ENCODE results near the gene GPR137.

Gene GPR137

DNA sequence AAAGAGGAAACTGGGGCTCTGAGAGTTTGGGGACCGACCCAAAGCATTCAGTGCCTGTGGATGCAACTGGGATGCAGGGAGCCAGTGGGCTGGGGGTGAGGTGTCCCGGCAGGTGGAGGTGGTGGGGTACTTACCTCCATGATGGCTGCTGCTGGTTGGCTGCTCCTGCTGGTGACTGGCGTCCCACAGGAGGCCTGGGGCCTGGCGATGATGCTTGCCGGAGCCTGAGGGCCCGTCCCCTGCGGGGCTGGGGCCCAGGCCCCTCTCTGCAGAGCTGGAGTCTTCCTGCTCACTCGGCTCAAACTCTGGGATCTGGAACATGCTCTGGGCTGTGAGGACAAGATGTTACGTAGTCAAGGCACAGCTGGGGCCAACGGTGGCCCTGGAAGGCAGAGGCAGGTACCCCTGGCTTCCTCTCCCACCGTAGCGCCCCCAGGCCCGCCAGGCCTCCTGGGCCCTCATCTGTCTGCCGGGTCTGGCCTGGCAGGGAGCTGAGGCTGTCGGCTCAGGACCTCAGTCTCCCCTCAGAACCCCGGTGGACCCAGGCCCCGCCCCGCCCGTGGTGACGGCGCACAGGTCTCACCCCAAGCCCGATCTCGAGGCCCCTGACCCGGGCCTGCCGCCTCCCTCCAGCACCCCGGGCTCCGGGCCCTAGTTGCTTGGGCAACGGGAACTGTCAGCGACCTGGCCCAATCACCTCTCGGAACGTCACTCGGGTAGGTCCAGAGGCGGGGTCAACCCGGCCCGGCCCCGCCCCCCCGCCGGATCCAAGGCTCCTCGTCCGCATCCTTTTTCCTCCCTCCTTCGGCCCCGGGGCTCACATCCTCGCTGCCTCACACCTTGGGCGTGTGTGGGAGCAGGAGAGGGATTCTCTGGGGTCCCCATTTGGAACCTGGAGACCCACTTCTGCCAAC, 1.3 kb upstream of the GPR137 start, which contains the start of gene BAD:
TSS of gene BAD (minus strand) at position 618 of the 914 bp plus-strand sequence. CDS start at position 321, 297 bp downstream.
- DNase-seq (ENCODE audit: extremely low read depth in 1 of 2, low read depth in 1 of 2), result peak; percentile 70 to 89

DNA sequence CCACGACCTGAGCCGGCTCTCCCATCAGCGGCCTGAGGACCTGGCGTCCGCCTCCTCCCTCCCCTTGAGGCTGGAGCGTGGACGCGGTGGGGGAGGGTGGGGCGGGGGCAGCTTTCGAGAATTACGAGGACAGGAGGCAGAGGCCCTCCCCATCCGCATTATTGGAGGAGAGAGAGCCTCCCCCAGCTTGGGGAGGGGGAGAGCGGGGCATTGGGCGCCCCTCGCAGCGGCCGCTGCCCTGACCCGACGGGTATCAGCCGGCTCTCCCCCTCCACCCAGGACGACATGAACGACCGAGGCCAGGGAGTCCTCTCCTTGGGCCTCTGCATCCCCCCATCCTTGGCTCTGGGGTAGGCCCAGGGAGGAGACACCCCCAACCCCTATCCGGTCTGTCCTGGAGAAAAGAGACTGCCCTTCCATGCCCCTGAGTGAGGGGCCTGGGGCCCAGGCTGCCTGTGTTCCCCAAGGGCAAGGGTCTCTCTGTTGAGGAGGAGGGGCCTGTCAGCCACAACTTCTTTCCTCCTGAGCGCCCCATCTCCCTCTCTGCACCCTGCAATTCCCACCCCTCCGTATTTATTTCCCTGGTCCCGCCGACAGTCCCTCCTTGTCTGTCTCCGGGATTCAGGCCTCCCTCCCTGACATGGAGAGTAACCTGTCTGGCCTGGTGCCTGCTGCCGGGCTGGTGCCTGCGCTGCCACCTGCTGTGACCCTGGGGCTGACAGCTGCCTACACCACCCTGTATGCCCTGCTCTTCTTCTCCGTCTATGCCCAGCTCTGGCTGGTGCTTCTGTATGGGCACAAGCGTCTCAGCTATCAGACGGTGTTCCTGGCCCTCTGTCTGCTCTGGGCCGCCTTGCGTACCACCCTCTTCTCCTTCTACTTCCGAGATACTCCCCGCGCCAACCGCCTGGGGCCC, 495 bp downstream of the GPR137 start:
- no peak for DNase-seq (ENCODE audit: extremely low read depth in 1 of 2, low read depth in 1 of 2)

DNA sequence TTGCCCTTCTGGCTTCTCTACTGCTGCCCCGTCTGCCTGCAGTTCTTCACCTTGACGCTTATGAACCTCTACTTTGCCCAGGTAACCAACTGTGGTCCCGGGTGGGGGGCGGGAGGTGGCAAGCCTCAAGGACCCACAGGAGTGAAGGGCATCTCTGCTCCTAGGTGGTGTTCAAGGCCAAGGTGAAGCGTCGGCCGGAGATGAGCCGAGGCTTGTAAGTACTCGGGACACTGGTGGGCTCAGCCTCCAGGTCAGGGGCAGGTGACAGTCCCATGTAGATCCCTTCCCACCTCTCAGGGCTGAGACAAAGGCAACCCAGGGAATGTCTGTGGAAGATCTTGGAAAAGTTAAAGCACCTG, 1.1 kb downstream of the GPR137 start:
- DNase-seq (ENCODE audit: extremely low read depth in 1 of 2, low read depth in 1 of 2), result no peak

DNA sequence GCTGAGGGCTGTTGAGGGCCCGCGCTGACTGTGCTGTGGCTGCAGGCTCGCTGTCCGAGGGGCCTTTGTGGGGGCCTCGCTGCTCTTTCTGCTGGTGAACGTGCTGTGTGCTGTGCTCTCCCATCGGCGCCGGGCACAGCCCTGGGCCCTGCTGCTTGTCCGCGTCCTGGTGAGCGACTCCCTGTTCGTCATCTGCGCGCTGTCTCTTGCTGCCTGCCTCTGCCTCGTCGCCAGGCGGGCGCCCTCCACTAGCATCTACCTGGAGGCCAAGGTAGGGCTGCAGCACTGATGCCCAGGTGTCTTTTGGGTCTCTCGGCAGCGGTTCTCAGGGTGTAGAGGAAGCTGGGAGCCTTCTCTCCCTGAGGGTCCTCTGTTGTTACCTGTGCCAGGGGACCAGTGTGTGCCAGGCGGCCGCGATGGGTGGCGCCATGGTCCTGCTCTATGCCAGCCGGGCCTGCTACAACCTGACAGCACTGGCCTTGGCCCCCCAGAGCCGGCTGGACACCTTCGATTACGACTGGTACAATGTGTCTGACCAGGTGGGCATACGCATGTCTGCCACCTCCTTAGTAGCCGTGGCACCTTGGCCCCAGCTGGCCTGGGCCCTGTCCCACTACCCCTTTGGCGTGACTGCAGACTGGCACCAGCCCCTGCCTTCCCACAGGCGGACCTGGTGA, 2.2 kb downstream of the GPR137 start:
- no peak for DNase-seq (ENCODE audit: extremely low read depth in 1 of 2, low read depth in 1 of 2)

DNA sequence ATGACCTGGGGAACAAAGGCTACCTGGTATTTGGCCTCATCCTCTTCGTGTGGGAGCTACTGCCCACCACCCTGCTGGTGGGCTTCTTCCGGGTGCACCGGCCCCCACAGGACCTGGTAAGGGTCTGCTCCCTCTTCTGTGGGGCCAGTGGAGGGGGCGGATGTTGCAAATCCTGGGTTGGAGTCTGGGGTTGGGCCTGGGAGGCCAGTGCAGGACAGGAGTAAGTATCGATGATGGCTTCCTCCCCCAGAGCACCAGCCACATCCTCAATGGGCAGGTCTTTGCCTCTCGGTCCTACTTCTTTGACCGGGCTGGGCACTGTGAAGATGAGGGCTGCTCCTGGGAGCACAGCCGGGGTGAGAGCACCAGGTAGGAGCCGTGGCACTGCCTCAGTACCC, 2.7 kb downstream of the GPR137 start:
- no peak for DNase-seq (ENCODE audit: extremely low read depth in 1 of 2, low read depth in 1 of 2)

DNA sequence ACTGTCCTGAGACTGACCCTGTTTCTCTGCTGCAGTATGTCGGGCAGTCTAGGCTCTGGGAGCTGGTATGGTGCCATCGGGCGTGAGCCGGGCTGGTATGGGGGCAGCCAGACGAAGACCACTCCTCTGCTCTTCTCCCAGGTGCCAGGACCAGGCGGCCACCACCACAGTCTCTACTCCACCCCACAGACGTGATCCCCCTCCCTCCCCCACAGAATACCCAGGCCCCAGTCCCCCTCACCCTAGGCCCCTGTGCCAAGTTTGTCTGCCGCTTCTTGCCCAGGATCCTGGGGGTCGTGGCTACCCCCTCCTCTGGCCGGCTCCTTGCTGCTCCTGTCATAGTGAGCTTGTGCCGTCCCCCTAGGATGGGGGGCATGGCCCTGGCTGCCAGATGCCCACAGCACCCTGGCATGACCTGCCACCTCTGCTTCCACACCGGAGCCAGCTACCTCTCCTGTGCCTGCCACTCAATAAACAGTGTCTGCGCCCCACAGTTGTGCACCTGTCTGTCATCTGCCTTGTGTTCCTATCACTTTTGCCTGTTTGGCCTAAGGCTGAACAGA, 3.4 kb downstream of the GPR137 start:
- DNase-seq (ENCODE audit: extremely low read depth in 1 of 2, low read depth in 1 of 2), result no peak

DNA sequence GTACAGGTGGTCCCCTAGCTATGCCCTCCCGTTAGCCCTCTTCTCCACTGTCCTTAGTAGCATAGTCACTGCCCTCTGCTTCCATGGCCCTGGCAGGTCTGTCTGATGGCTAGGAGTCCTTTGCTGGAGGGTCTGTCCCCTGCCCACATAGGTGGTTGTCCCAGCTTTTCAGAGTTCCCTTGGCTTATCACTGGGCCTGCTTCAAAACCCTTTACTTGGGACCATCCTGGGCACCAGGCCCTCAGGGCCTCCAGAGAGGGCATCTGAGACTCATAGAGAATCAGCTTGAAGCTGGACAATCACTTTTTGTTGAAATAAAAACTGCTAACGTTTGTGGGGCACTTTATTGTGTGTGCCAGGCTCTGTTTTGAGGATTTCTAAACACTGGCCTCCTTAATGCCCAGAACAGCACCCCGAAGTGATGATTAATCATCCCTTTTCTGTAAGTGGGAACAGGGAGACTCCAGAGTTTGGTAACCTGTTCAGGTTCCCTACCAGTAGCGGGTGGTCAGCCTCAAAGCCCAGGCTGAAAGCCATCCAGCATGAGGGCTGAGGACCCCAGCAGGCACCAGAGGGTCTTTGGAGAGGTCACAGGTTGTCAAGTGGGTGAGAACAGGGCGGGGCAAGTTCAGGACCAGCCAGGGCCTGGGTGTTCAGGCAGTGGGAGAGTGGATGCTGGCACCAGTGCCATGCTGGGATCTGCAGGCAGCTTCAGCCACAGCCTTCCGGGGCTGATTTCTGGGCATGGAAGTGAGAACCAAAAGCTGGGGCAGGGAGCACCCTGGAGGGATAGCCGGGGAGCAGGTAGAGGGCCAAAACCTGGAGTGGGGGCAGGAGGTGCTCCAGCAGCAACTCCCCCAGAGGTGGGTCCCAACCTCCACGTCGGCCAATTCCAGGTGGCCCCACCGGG, 5.0 kb downstream of the GPR137 start:
- DNase-seq (ENCODE audit: extremely low read depth in 1 of 2, low read depth in 1 of 2), result no peak

DNA sequence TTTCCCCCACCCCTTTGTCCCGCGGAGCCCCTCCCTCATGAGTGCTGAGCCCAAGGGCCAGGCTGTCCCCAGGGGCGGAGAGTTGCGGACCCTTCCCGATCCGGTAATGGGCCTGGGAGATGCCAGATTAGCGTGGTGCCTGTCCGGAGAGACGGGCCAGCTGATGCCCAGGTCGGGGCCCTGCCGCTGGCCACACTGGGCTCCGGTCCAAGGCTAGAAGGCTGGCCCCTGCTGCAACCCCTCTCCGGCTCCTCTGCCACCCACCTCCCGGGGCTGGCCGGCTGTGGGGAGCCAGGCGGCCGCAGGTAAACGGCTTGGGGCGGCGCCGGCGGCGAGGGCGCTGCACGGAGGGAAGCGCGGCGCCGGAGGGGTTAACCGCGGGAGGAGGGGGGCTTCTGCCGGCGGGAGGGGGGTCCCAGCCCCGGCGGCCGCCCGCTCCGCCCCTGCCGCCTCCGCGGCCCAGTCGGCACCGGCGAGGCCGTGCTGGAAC, 5.7 kb downstream of the GPR137 start, which contains the start of gene KCNK4:
TSS of gene KCNK4 (plus strand) at position 41 of the 490 bp plus-strand sequence. CDS start 1,717 bp downstream, outside the sequence.
- DNase-seq (ENCODE audit: extremely low read depth in 1 of 2, low read depth in 1 of 2), result no peak

DNA sequence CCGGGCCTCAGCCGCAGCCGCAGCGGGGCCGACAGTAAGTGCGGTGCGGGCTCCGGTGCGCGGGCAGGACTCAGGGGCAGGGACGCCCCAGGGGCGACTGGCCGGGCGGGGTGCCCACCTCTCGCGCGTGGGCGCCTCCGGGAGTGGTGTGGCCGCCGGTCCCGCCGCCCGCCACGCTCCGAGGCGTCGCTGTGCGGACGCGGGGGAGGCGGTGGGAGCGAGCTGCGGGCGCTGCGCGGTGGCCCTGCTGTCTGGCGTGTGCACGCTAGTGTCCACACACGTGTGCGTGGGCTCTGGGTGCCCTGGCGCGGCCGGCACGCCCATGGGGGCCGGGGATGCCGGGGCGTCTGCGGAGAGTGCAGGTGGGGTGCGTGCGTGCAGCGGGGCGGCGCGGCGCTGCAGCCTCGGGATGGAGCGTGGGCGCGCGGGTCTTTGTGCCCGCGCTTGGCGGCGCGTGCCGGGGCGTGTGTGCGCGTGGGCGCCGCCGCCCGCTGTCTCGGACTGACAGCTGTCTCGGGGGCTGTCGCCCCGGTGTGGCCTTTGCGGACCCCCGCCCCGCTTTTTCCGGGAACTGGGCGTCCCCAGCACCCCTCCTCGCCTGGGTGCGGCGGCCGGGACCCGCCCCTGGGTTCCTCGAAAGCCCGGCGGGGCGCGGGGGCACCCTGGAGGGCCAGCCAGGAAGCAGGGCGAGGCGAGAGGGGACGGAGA, 6.3 kb downstream of the GPR137 start:
- no peak for DNase-seq (ENCODE audit: extremely low read depth in 1 of 2, low read depth in 1 of 2)

DNA sequence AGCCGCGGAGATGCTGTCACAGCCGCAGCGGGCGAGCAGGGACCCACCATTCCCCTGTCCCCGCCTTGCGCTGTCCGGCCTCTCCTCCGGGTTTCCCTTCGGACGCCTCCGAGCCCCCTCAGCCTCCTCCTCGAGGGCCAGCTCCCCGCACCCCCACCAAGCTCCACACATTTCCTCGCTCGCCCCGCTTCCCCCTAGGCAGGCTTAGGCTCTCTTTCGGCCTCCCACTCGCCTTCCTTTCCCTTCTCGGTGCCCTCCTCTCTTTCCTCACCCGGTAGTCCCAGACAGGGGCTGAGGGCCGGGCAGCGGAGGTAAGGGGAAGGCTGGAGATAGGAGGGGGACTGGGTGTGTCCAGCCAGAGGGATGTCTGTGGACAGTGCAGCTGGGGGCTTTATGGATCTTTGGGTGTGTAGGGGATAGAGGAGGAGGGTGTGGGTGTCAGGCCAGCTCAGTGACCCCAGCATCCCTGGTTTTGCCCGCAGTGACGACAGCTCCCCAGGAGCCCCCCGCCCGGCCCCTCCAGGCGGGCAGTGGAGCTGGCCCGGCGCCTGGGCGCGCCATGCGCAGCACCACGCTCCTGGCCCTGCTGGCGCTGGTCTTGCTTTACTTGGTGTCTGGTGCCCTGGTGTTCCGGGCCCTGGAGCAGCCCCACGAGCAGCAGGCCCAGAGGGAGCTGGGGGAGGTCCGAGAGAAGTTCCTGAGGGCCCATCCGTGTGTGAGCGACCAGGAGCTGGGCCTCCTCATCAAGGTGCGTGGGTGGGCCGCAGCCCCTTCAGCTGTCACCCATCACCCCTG, 7.0 kb downstream of the GPR137 start:
- DNase-seq (ENCODE audit: extremely low read depth in 1 of 2, low read depth in 1 of 2), result no peak

DNA sequence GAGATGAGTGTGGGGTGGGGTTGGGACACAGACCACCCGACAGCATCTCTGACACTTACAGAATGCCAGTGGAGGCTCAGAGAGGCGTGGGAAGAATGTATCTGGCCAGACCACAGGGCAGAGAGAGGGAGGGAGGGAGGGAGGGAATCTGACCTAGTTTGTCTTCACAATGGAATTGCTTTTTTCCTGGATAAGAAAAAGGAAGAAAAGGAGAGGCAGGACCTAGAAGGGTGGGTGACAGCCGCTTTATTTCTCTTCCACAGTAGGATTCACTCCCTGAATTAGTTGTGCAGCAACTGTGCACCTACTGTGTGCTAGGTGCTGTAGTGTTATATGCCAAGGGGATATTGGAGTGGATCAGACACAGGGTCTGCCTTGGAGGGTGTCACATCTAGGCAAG, 9.1 kb downstream of the GPR137 start:
- no peak for DNase-seq (ENCODE audit: extremely low read depth in 1 of 2, low read depth in 1 of 2)

DNA sequence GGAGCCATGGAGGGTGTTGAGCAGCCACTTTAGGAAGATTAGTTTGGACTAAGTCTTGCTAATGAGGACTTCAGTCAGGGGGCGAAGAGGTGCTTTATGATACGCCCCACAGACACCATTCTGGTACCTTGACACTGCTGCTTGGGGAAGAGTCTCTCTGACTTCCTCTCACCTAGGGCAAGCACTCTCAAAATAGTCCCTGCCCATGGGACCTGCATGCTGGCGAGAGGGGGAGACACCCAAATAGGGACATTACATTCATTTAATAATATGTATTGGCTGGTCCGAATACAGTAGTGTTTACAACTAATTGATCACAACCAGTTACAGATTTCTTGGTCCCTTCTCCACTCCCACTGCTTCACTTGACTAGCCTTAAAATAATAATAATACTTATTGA, 10.1 kb downstream of the GPR137 start:
- no peak for DNase-seq (ENCODE audit: extremely low read depth in 1 of 2, low read depth in 1 of 2)

DNA sequence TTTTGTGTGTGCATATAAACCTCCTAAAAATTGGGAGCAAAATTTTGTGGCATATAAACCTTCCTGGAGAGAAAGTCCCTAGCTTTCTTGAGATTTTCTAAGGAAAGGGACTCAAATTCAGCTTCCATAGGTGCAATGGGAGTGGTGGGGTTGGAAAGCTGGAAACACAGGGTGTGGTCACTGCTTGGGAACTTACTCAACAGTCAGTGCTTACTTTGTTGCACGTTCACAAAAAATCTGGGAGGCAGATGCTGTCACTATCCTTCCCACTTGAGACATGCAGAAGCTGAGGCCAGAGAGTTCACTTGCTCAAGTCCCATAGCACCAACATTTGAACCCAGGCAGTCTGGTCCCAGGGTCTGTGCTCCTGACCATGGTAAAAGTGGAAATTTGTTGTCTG, 10.6 kb downstream of the GPR137 start:
- no peak for DNase-seq (ENCODE audit: extremely low read depth in 1 of 2, low read depth in 1 of 2)

DNA sequence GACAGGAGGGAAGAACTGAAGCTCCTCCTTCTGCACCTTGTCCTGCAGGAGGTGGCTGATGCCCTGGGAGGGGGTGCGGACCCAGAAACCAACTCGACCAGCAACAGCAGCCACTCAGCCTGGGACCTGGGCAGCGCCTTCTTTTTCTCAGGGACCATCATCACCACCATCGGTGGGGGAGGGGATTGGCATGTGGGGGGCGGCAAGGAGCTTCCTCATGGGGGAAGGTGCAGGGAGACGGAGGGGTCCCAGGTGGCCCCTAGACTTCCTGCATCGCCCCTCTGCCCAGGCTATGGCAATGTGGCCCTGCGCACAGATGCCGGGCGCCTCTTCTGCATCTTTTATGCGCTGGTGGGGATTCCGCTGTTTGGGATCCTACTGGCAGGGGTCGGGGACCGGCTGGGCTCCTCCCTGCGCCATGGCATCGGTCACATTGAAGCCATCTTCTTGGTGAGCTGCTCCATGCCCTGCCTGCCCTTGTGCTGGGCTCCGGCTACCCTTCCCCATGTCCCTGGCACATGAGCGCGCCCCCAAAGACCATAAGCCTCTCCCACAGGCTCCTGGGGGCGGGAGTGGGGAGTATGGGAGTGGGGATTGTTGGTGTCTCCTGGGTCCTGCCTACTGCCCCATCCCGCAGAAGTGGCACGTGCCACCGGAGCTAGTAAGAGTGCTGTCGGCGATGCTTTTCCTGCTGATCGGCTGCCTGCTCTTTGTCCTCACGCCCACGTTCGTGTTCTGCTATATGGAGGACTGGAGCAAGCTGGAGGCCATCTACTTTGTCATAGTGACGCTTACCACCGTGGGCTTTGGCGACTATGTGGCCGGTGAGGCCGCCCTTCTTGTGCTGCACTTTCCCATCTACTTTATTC, 11.4 kb downstream of the GPR137 start:
- no peak for DNase-seq (ENCODE audit: extremely low read depth in 1 of 2, low read depth in 1 of 2)

DNA sequence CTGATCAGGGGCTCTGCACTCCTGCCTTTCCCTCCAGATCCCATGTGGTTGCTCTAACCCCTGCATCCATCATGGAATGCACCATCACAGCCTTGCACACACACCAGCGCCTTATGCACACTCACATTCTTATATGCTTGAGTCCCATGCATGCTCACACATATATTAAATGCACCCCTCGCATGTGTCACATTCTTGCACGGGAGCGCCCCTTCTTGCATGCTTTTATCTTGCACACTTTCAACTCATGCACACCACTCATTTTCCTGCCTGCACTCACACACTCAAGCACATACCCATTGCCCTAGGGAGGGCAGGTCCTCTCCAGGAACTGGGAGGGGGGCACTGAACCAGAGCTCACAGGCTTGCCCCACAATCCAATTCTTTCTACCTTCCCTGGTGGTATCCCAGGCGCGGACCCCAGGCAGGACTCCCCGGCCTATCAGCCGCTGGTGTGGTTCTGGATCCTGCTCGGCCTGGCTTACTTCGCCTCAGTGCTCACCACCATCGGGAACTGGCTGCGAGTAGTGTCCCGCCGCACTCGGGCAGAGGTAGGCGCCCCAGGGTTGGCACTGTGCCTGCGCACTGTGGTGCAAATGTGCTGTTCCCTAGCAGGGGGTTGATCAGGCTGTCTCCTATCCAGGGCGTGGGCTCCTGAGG, 12.2 kb downstream of the GPR137 start:
- no peak for DNase-seq (ENCODE audit: extremely low read depth in 1 of 2, low read depth in 1 of 2)

DNA sequence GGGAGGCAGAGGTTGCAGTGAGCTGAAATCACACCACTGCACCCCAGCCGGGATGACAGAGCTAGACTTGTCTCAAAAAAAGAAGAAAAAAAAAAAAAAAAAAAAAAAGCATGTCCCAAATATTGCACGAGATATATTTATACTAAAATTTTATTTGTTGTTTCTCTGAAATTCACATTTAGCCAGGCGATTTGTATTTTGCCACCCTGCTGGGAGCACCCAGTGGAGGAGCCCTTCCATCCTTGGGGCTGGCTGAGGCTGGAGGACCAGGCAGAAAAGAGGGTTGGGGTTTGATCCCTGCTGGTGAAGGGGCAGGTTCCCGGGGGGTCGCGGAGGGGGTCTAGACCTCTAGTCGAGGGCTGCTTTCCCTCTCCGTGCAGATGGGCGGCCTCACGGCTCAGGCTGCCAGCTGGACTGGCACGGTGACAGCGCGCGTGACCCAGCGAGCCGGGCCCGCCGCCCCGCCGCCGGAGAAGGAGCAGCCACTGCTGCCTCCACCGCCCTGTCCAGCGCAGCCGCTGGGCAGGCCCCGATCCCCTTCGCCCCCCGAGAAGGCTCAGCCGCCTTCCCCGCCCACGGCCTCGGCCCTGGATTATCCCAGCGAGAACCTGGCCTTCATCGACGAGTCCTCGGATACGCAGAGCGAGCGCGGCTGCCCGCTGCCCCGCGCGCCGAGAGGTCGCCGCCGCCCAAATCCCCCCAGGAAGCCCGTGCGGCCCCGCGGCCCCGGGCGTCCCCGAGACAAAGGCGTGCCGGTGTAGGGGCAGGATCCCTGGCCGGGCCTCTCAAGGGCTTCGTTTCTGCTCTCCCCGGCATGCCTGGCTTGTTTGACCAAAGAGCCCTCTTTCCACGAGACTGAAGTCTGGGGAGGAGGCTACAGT, 13.6 kb downstream of the GPR137 start:
- no peak for DNase-seq (ENCODE audit: extremely low read depth in 1 of 2, low read depth in 1 of 2)
